ENCODE measurements around the gene DTNB. TPM values are rescaled to one million over a fixed set of nuclear protein-coding genes. Genes with fewer than 3 reads are reported as not detected.

The DTNB gene
- polyA plus RNA-seq, 1 of the 3 experiments (the other 2 are of a cell fraction), result 15.3 TPM

DNA sequence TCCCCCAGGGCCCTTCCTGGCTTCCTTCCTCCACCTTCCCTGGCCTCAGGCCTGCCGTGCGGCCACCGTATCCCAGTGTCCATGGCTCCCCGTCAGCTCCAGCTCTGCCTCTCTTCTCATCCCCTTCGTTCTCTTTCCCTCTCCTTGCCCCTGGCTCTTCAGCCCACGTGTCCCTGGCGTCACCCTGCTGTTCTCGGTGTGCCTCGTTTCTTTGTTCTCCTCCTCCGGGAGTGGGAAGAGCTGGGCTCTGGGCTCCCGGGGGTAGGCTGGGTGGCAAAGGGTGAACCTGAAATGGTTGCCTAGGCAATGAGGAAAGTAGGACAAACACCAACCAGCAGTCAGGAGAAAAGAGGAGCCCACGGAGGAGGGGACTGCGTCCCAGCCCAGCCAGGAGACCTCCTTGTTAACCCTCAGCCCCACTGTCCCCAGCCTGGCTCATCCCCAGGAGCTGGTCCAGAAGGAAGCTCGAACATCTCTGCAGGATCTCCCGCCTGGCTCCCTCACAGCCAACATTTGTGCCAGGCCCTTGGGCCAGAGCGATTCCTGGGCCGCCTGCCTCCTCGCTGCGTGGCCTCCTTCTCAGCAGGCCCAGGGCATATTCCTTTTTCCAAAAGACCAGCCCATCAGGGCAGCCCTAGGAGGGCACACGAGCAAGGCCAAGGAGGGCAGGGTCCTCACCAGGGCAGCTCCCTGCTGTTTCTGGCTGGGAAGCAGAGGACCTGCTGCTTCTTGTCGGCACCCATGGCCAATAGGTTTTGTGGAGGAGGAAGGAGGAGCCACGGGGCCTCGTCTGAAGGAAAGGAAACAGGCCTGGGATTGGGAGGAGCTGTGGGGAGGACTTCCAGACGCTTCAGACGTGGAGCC is 300.7 kb downstream of the DTNB start:
- no peaks in the 10 kb centered on the region for H3K79me2 ChIP-seq (ENCODE audit: insufficient read depth)
- H3K4me1 ChIP-seq (ENCODE audit: control insufficient read depth in 1 of 2, insufficient read depth in 2 of 2, low read depth in 1 of 2, low read length in 1 of 2), result peaks cover 5 to 54% of the 10 kb centered on the region in 2 experiments
- H3K36me3 ChIP-seq (replicated peaks in 1 of 2; ENCODE audit: control insufficient read depth in 1 of 2, insufficient read depth in 2 of 2, low read length in 1 of 2), result no peaks in the 10 kb centered on the region
- H3K9me2 ChIP-seq, result no peaks in the 10 kb centered on the region
- no peak overlapping the region for H3K4me2 ChIP-seq
- WGBS (ENCODE audit: low lambda C conversion rate), result 89% methylated on average over 25 of the region's 25 CpGs
- POLR2A ChIA-PET, result no interaction called here
- H4K20me1 ChIP-seq (ENCODE audit: insufficient read depth), result no peaks in the 10 kb centered on the region
- no peaks in the 10 kb centered on the region for H3K9me3 ChIP-seq
- CTCF ChIA-PET, result interaction anchor here (0.6 to 4.1 kb wide), 7 partner anchors 11 to 786 kb away, joined by 3 to 44 read pairs (median 3); no protein-coding TSS in a partner anchor
- no peak overlapping the region for H2AFZ ChIP-seq (ENCODE audit: low read depth)
- H3F3A ChIP-seq (replicated peaks; ENCODE audit: insufficient read depth), result no peaks in the 10 kb centered on the region
- H3K27me3 ChIP-seq (ENCODE audit: insufficient read depth), result no peaks in the 10 kb centered on the region
- peak; percentile 37 for DNase-seq
- H3K4me3 ChIP-seq (ENCODE audit: low read depth in 2 of 2, low read length in 1 of 2), result no peak overlapping the region
- TF ChIP-seq MXI1 (IDR thresholded peaks at IDR 0.05; ENCODE audit: low read depth, low read length) (no peak), GABPA (IDR thresholded peaks at IDR 0.05; ENCODE audit: low read depth) (no peak), SMC3 (IDR thresholded peaks at IDR 0.05; ENCODE audit: low read depth, low read length) (no peak), CHD2 (IDR thresholded peaks at IDR 0.05; ENCODE audit: low read length, partially characterized antibody) (no peak), GATA2 (CRISPR knock-in tag; IDR thresholded peaks at IDR 0.05) (no peak)
- no peak overlapping the region; a peak in 1 of 4 replicates for H3K27ac ChIP-seq (ENCODE audit: low read depth in 2 of 2, low read length in 1 of 2)
- no peak overlapping the region for H3K9ac ChIP-seq

DNA sequence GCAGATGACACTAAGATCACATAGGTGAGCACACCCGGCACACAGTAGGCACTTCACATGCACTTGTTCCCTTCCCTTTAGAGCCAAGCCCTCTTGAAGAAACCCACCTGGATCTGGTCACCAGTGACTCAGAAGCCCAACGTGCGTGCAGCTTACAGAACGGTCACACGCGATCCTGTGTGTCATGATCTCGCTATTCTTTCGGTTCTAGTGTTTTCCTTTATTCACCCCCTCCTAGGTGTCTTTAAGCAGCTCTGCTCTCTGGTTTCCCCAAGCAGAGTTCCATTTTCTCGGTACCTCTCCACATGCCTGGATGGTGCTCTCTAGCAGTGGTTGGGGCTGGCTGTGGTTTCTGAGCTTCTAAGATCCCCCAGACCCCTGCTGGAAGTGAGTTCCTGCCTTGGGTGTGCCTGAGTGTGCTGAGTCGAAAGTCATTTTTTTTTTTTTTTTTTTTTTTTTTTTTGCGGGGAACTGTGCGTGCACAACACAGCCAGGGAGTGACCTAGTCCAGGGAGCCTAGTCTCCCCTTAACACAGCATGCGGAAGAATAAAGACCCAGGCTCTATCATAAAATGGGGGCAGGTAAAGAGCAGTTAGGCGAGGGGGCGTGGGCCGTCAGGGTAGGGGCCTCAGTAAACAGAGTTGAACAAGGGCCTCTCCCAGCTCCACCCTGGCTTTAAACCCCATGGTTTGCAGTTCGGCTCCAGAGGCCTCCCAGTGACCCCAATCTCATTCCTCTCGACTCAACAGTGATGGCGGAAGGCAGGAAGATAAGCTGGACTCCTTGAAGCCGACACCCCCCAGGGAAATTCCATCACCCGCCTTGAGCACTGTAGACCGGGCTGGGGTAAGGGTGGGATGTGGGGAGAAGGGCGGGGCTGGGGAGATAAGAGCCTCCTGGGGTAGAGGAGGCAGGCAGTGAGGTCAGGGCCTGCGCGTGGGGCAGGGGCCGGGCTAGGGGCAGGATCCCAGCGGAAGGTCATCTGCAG is 301.8 kb downstream of the DTNB start:
- peaks cover 0 to 54% of the 10 kb centered on the region in 2 experiments; a peak in 2 of 4 replicates for H3K4me1 ChIP-seq (ENCODE audit: control insufficient read depth in 1 of 2, insufficient read depth in 2 of 2, low read depth in 1 of 2, low read length in 1 of 2)
- no peak overlapping the region for H2AFZ ChIP-seq (ENCODE audit: low read depth)
- DNase-seq, result no peak
- no peak overlapping the region for H3K4me2 ChIP-seq
- H3K36me3 ChIP-seq (replicated peaks in 1 of 2; ENCODE audit: control insufficient read depth in 1 of 2, insufficient read depth in 2 of 2, low read length in 1 of 2), result no peaks in the 10 kb centered on the region
- no peaks in the 10 kb centered on the region for H4K20me1 ChIP-seq (ENCODE audit: insufficient read depth)
- no peaks in the 10 kb centered on the region for H3K9me2 ChIP-seq
- POLR2A ChIA-PET, result no interaction called here
- H3F3A ChIP-seq (replicated peaks; ENCODE audit: insufficient read depth), result no peaks in the 10 kb centered on the region
- H3K79me2 ChIP-seq (ENCODE audit: insufficient read depth), result no peaks in the 10 kb centered on the region
- CTCF ChIA-PET, result interaction anchor here (0.6 to 4.1 kb wide), 6 partner anchors 9 to 294 kb away, joined by 3 to 44 read pairs (median 3); no protein-coding TSS in a partner anchor
- WGBS (ENCODE audit: low lambda C conversion rate), result 92% methylated on average over 26 of the region's 27 CpGs
- no peak overlapping the region for H3K4me3 ChIP-seq (ENCODE audit: low read depth in 2 of 2, low read length in 1 of 2)
- H3K27me3 ChIP-seq (ENCODE audit: insufficient read depth), result no peaks in the 10 kb centered on the region
- H3K9ac ChIP-seq, result no peak overlapping the region
- no peak overlapping the region for H3K27ac ChIP-seq (ENCODE audit: low read depth in 2 of 2, low read length in 1 of 2)
- no peaks in the 10 kb centered on the region for H3K9me3 ChIP-seq
- TF ChIP-seq TEAD4 (IDR thresholded peaks at IDR 0.05; ENCODE audit: borderline replicate concordance, insufficient read depth) (no peak), POLR2AphosphoS5 (IDR thresholded peaks at IDR 0.05; ENCODE audit: low read depth, low read length) (no peak), EZH2phosphoT487 (IDR thresholded peaks at IDR 0.05; ENCODE audit: borderline replicate concordance, low read depth) (no peak), TAF1 (IDR thresholded peaks at IDR 0.05; ENCODE audit: borderline replicate concordance, low read depth, low read length) (no peak), RFX5 (IDR thresholded peaks at IDR 0.05; ENCODE audit: low read length) (no peak), FOXJ3 (CRISPR knock-in tag; IDR thresholded peaks at IDR 0.05) (no peak), ELF1 (IDR thresholded peaks at IDR 0.05) (no peak), TCF12 (IDR thresholded peaks at IDR 0.05) (no peak), CHD2 (IDR thresholded peaks at IDR 0.05; ENCODE audit: low read length, partially characterized antibody) (no peak), NRF1 (IDR thresholded peaks at IDR 0.05; ENCODE audit: low read depth, low read length) (no peak)
- TF ChIP-seq, protein P1, sequence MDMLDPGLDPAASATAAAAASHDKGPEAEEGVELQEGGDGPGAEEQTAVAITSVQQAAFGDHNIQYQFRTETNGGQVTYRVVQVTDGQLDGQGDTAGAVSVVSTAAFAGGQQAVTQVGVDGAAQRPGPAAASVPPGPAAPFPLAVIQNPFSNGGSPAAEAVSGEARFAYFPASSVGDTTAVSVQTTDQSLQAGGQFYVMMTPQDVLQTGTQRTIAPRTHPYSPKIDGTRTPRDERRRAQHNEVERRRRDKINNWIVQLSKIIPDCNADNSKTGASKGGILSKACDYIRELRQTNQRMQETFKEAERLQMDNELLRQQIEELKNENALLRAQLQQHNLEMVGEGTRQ (IDR thresholded peaks at IDR 0.05; ENCODE audit: borderline replicate concordance, low read depth, low read length), result no peak
- TF ChIP-seq, protein P2, sequence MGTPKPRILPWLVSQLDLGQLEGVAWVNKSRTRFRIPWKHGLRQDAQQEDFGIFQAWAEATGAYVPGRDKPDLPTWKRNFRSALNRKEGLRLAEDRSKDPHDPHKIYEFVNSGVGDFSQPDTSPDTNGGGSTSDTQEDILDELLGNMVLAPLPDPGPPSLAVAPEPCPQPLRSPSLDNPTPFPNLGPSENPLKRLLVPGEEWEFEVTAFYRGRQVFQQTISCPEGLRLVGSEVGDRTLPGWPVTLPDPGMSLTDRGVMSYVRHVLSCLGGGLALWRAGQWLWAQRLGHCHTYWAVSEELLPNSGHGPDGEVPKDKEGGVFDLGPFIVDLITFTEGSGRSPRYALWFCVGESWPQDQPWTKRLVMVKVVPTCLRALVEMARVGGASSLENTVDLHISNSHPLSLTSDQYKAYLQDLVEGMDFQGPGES (IDR thresholded peaks at IDR 0.05; ENCODE audit: low read depth, low read length), result no peak

Data from SK-N-SH (cell line).